A549 treated with CpdA at 1 μM for 4 hours (cell line): ENCODE results near the gene HSPA4L. TPM values are rescaled to one million over a fixed set of nuclear protein-coding genes. Genes with fewer than 3 reads are reported as not detected.

Experiments
- total RNA-seq: library from RNA; stranded (reverse); fragments of 200-300 nt; extraction: Qiagen RNA extraction; gene quantifications from 5 replicates; pipeline ENCODE4 v1.2.3, GENCODE V29; 2022; ENCODE audit warnings: low read depth

Gene HSPA4L
- 9.6 to 10.8 TPM (median 10.0 TPM) in 5 replicates for total RNA-seq

DNA sequence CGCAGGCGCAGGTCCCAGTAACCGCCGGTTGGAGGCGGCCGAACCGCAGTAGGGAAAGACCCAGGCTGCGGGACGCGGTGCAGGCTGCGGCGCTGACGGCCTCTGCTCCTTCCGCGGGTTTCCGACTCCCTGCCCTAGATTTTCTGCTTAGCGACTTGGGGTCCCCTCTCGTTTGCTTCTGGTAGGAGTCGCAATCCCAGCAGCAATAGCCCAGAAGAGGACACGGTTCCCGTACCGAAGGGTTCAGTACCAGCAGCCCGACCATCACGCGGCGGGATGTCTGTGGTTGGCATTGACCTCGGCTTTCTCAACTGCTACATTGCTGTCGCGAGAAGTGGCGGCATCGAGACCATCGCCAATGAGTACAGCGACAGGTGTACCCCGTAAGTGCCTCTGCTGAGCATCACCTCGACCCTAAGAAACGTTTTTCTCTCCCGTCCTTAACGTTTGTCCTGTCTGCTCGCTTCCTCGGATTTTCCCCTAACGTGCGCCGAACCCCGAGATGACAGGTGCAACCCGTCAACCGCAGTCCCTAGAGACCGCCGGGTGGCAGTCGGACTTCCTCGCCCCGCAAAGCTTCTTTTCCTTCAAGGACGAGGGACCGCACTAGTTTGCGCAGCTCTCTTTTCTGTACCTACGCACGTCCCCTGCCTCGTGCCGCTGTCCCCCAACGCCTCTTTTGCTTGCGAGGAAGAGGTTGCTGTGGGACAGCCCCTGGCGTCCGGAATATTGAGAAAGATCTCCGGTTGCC is at the start of gene HSPA4L:
Gene HSPA4L, plus strand, starts transcription at position 48 of the 751 bp plus-strand sequence. Its CDS starts 229 bp downstream, at position 277.

DNA sequence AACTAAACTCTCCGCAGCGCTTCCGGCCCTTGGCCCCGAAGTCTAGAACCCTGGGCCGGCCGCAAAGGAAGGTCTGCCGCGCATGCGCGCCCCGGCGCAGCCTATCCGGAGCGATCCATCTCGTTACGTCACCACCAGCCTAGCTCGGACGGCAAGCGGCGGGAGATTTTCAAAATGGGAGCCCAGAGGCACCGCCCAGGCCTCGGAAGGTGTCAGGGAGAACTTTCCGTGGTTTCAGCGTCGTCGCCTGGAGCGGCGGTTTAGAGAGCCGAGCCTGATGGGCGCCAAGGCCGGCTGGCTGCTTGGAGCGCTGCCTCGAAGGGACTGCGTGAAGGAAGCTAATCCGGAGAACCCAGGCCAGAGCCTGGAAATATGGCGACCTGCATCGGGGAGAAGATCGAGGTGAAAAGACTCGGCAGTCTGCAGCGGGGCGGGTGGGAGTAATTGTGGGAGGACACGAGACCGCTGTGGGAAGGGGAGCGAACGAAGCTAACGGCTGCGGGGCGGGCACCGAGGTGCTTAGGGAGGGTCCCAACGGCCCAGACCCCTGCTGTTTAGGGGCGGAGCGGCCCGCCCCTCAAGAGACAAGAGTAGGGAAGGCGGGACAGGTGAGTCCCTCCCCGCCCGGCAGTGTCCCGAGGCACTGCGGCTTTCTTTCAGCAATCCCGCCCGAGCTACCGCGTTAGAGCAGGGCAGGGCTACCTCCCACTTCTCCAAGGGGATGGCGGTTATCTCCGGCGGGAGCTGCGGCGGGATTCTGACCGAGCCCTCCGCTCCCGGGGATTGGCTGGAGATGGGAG is 98.8 kb downstream of the HSPA4L start, which contains the start of gene PLK4:
Gene PLK4, plus strand, starts transcription at position 131 of the 800 bp plus-strand sequence. Its CDS starts 242 bp downstream, at position 373.

Other genes with a start within 250 kb of the HSPA4L start
- 0.68 to 1.5 TPM (median 1.4 TPM) in 5 replicates for gene INTU, start 149.4 kb upstream of the HSPA4L start, total RNA-seq
- gene SLC25A31, start 51.9 kb upstream of the HSPA4L start, total RNA-seq = not detected in 5 replicates
- 16.2 to 19.9 TPM (median 17.3 TPM) in 5 replicates for gene PLK4, start 98.6 kb downstream of the HSPA4L start, total RNA-seq
- gene MFSD8, start 182.9 kb downstream of the HSPA4L start, total RNA-seq = 12.4 to 15.4 TPM (median 14.0 TPM) in 5 replicates
- 2.8 to 5.4 TPM (median 3.7 TPM) in 5 replicates for gene ABHD18, start 183.1 kb downstream of the HSPA4L start, total RNA-seq